Heart left ventricle (tissue), 16 donors: ENCODE data around the gene DOCK1. TPM values are rescaled to one million over a fixed set of nuclear protein-coding genes. Genes with fewer than 3 reads are reported as not detected.
A peak's percentile ranks its signal among the peaks of the same experiment; 100 is the strongest.

Source experiments
- ATAC-seq, 4 donors: fragments of 200-7000 bp; cut with Tn5 transposase; one replicate each; pipeline ENCODE4 v1.9.1; 2020 to 2022; ENCODE audit warnings: moderate library complexity in 4 of 4, mild to moderate bottlenecking in 3 of 4, moderate number of reproducible peaks in 1 of 4
- DNase-seq, 5 donors: peaks; one replicate each; pipeline ENCODE4 v3.0.0-alpha.2; 2020
- H3K27ac ChIP-seq, 12 donors: fragments of 200-600 bp; sonication (generic) in 4 of 12; one replicate each; pipeline versions ENCODE4 v1.5.0 to v1.8.0; 2016 to 2022; ENCODE audit warnings: mild to moderate bottlenecking in 2 of 12
- H3K27me3 ChIP-seq, 9 donors: fragments of 200-600 bp; sonication (generic) in 2 of 9; one replicate each; pipeline versions ENCODE4 v1.5.1 to v1.8.0; 2016 to 2022; ENCODE audit warnings: mild to moderate bottlenecking in 3 of 9
- H3K36me3 ChIP-seq, 9 donors: fragments of 200-600 bp; sonication (generic) in 2 of 9; one replicate each; pipeline versions ENCODE4 v1.5.0 to v1.8.0; 2018 to 2022; ENCODE audit warnings: mild to moderate bottlenecking in 2 of 9
- H3K4me1 ChIP-seq, 12 donors: fragments of 200-600 bp; sonication (generic) in 4 of 12; one replicate each; pipeline versions ENCODE4 v1.5.0 to v1.8.0; 2016 to 2022; ENCODE audit warnings: mild to moderate bottlenecking in 3 of 12
- H3K4me3 ChIP-seq, 12 donors: fragments of 200-600 bp; sonication (generic) in 4 of 12; one replicate each; pipeline versions ENCODE4 v1.5.0 to v1.8.0; 2017 to 2022; ENCODE audit warnings: mild to moderate bottlenecking in 9 of 12, moderate library complexity in 4 of 12
- H3K9me3 ChIP-seq, 12 donors: fragments of 200-600 bp; sonication (generic) in 4 of 12; one replicate each; pipeline versions ENCODE4 v1.5.0 to v1.8.0; 2016 to 2022; ENCODE audit warnings: mild to moderate bottlenecking in 1 of 12
- POLR2A ChIP-seq, 2 donors: fragments of 450-650 bp; IDR thresholded peaks; one replicate each; pipeline ENCODE4 v1.6.1; 2017; ENCODE audit warnings: antibody characterized with exemption in 2 of 2, mild to moderate bottlenecking in 2 of 2, moderate library complexity in 2 of 2
- WGBS, 4 donors: extraction: QIAGEN DNeasy Blood & Tissue Kit in 2 of 4; methylation state at CpG; one replicate each; pipeline versions ENCODE4 v1.1.5 to v1.1.7; 2013 to 2018; 5-methylcytosine and 5-hydroxymethylcytosine counted together
- intact Hi-C, 10 donors: fragments of 100-400 bp; cut with DNase I; formaldehyde crosslinking; loops; one replicate each; pipeline versions ENCODE4 v1.11.1 to v1.14.2; 2022
- polyA plus RNA-seq, 2 donors: library from polyadenylated mRNA; stranded (reverse); fragments of 200-250 nt; gene quantifications; one replicate each; pipeline ENCODE4 v1.2.3, GENCODE V29; 2013
- total RNA-seq, 9 donors: library from RNA; depleted of rRNA in 2 of 9; stranded (reverse); fragments of >200 nt in 2 of 9; fragmentation: NEBNext Ultra II Directional in 3 of 9; extraction: Animal tissue kit (Norgen Biotek cat#: 25700) in 3 of 9; gene quantifications; one replicate each; pipeline versions ENCODE4 v1.1.0 to v1.2.4, GENCODE V29; 2016 to 2023
- TF ChIP-seq, protein P1 (sequence below), 12 donors: fragments of 200-600 bp; sonication (generic) in 4 of 12; IDR thresholded peaks; one replicate each; pipeline versions ENCODE4 v1.5.0 to v1.8.0; 2018 to 2022; ENCODE audit warnings: antibody characterized with exemption in 12 of 12, mild to moderate bottlenecking in 5 of 12
- donor health status: ischemic (EF 13 %, LVEDD 7.1; RV severe dilation, severe dysfunction).
- donor health status: healthy with polysubstance abuse.
- donor health status: DM: no; HTN: yes; CAD: no.
- donor health status: DM: no; HTN: no; CAD: no.
- donor health status: ischemic (EF 25% LVEDD 6.9; RV normal size, moderate dysfunction).
- donor health status: ischemic (EF 25% LVEDD 5.7; RV mildly dilated, moderate dysfunction).
- donor health status: healthy.
- donor health status: DM: yes; HTN: yes; CAD: no.
- donor health status: ischemic (EF 35%, LVEDD 5.7; RV mildly dilated, moderate dysfunction).
- donor health status: nonischemic (EF 11% LVEDD 7.7; RV severe dilation, severe dysfunction).
- donor health status: DM: yes; HTN: yes; CAD: no.
- donor health status: PGD.
- donor health status: ischemic (EF 29% LVEDD 5.4; RV normal size, mild dysfunction).
- donor health status: nonischemic (EF 23%, LVEDD 6.1; RV moderate dilation, normal function).

Gene DOCK1
- total and polyA plus RNA-seq, 11 donors = 5.0 to 31.6 (median 18.6) TPM

GRCh38 chr10:127012769-127013152 lies 107.5 kb downstream of the DOCK1 start:
- intact Hi-C loops = no loop called here
- no peaks in the 10 kb centered on the region for H3K9me3 ChIP-seq
- 33 to 49% (median 44%) methylated on average over 9 to 10 of the region's 10 CpGs for WGBS, 4 donors
- ATAC-seq = peak; percentile 93 to 97 (median 96)
- DNase-seq = peak; percentile 79 to 90 (median 85)
- H3K36me3 ChIP-seq = peaks cover 0 to 58% (median 12%) of the 10 kb centered on the region in 9 donors
- H3K4me1 ChIP-seq = peaks cover 0 to 21% (median 7%) of the 10 kb centered on the region in 12 donors
- peak overlapping the region in 10 of 12 donors; percentile 30 to 82 (median 64) for H3K27ac ChIP-seq
- TF ChIP-seq POLR2A (IDR thresholded peaks at IDR 0.05) = no peak
- TF ChIP-seq, protein P1, sequence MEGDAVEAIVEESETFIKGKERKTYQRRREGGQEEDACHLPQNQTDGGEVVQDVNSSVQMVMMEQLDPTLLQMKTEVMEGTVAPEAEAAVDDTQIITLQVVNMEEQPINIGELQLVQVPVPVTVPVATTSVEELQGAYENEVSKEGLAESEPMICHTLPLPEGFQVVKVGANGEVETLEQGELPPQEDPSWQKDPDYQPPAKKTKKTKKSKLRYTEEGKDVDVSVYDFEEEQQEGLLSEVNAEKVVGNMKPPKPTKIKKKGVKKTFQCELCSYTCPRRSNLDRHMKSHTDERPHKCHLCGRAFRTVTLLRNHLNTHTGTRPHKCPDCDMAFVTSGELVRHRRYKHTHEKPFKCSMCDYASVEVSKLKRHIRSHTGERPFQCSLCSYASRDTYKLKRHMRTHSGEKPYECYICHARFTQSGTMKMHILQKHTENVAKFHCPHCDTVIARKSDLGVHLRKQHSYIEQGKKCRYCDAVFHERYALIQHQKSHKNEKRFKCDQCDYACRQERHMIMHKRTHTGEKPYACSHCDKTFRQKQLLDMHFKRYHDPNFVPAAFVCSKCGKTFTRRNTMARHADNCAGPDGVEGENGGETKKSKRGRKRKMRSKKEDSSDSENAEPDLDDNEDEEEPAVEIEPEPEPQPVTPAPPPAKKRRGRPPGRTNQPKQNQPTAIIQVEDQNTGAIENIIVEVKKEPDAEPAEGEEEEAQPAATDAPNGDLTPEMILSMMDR (IDR thresholded peaks at IDR 0.05) = no peak
- H3K4me3 ChIP-seq = peak overlapping the region in 3 of 12 donors; percentile 18 to 31 (median 26)
- H3K27me3 ChIP-seq = no peaks in the 10 kb centered on the region

DNA sequence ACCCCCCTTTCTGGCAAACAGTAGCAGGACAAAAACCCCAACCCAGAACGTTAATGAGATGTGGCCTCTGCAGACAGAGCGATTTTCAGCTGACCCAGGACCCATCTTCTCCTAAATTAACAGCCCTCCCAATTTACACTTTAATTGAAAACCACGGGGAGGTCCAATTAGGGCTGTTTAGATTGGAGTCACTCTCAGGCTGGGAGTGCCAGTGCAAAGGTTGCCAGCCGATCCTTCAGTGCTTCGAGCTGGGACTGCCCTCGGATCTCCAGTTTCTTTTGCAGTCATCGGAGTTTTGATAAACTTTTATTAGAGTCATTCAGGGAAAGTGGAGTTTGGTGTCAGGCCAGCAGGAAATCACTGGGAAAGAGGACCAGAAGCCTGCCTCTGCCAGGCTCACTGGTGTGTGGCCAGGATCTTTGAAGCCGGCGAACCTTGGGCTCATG lies 108.0 kb downstream of the DOCK1 start:
- DNase-seq = peak in 1 of 5 donors; percentile 33
- peak in 3 of 4 donors; percentile 10 to 41 (median 21) for ATAC-seq

DNA sequence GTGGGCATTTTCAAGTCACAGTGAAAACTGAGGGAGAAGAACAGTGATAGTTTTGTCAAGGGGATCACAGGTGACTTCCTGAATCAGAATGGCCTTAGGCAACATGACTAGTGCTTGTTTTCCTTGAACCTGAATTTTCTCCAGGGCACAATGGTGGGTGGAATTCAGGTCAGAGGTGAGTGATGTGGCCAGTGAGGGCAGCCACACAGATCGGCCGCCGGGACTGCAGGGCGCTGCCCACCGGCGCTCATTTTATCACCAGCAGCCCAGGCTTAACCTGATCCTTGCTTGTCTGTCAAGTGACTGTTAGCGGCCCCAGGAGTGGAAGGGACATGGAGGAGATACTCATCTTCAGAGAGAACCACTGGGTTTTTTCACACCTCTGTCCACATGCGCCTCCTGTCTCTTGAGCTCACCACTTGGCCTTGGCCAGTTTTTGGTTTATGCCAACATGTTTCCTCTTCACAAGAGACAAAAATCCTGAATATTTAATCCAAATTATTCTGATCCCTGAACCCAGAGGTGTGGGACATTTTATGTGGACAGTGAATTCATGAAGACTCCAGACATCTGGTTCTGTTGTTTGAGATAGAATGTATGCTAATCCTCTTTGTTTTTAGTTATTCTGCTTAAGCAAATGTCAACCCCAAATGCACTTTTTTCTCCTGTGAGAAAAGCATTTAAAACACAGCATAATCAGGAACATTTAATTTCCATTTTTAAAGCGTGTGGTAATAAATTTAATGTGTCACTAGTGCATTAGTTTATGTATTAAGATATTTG lies 108.7 kb downstream of the DOCK1 start:
- Histone ChIP-seq H3K36me3 (peaks cover 0 to 63% (median 20%) of the 10 kb centered on the region in 9 donors), H3K4me1 (peaks cover 0 to 21% (median 7%) of the 10 kb centered on the region in 12 donors), H3K4me3 (no peak overlapping the region), H3K27ac (peak overlapping the region in 10 of 12 donors; percentile 30 to 82 (median 64)), H3K9me3 (no peaks in the 10 kb centered on the region), H3K27me3 (no peaks in the 10 kb centered on the region)
- DNase-seq (no peak), ATAC-seq (peak in 1 of 4 donors; percentile 24)
- WGBS, 4 donors = 62 to 68% (median 66%) methylated on average over 9 of the region's 9 CpGs
- intact Hi-C loops = no loop called here
- TF ChIP-seq POLR2A (IDR thresholded peaks at IDR 0.05) = no peak
- TF ChIP-seq, protein P1 (IDR thresholded peaks at IDR 0.05) = no peak

More for the DNA sequence above, 108.0 kb downstream of the DOCK1 start:
- no peak for TF ChIP-seq POLR2A (IDR thresholded peaks at IDR 0.05)
- TF ChIP-seq, protein P1 (IDR thresholded peaks at IDR 0.05) = no peak
- no peaks in the 10 kb centered on the region for H3K27me3 ChIP-seq
- intact Hi-C loops = no loop called here
- H3K27ac ChIP-seq = peak overlapping the region in 10 of 12 donors; percentile 30 to 82 (median 64)
- peak overlapping the region in 3 of 12 donors; percentile 10 to 26 (median 25) for H3K4me3 ChIP-seq
- H3K36me3 ChIP-seq = peaks cover 0 to 61% (median 14%) of the 10 kb centered on the region in 9 donors
- WGBS, 4 donors = 33 to 42% (median 37%) methylated on average over 7 to 9 of the region's 9 CpGs
- no peaks in the 10 kb centered on the region for H3K9me3 ChIP-seq
- peaks cover 0 to 21% (median 7%) of the 10 kb centered on the region in 12 donors for H3K4me1 ChIP-seq

DNA sequence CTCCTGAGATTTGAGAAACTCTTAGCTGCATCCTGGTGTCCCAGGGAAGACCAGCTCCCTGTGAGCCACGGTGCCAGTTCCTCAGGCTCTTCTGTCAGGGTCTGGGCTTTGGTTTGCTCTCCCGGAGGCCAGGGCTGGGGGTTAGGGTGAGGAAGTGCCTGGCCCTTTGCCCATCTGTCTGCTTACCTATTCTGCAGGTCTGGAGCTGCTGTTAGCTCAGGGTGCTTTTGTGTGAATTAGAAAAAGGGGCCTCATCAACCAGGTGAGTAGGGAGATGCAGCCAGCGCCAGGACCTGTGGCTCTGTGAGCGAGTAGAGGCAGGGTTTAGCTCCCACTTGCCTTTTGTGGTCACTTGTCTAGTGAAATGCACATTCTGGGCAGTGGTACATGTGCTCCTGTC lies 109.4 kb downstream of the DOCK1 start:
- 91 to 100% (median 94%) methylated on average over 4 of the region's 4 CpGs for WGBS, 4 donors
- DNase-seq (no peak), ATAC-seq (no peak)
- H3K4me3 ChIP-seq = no peak overlapping the region
- peaks cover 0 to 21% (median 7%) of the 10 kb centered on the region in 12 donors for H3K4me1 ChIP-seq
- no peaks in the 10 kb centered on the region for H3K27me3 ChIP-seq
- H3K9me3 ChIP-seq = no peaks in the 10 kb centered on the region
- no peak for TF ChIP-seq POLR2A (IDR thresholded peaks at IDR 0.05)
- TF ChIP-seq, protein P1 (IDR thresholded peaks at IDR 0.05) = no peak
- H3K36me3 ChIP-seq = peaks cover 0 to 63% (median 24%) of the 10 kb centered on the region in 9 donors
- intact Hi-C loops = no loop called here
- H3K27ac ChIP-seq = no peak overlapping the region
